ENCODE results near the gene COX5A.

- TF ChIP-seq CTCF (IDR thresholded peaks at IDR 0.05), result no peak
- no peak for TF ChIP-seq POLR2A (IDR thresholded peaks at IDR 0.05)
Measured at GRCh38 chr15:74907163-74907870, 30.6 kb downstream of the COX5A start.
